Measurements from ENCODE around the gene CXADR.
"Not testable (repeated sequence)": the region's sequence is repeated elsewhere in the genome, so short reads cannot be mapped to it uniquely, and the experiment has no call there.

The CXADR gene

DNA sequence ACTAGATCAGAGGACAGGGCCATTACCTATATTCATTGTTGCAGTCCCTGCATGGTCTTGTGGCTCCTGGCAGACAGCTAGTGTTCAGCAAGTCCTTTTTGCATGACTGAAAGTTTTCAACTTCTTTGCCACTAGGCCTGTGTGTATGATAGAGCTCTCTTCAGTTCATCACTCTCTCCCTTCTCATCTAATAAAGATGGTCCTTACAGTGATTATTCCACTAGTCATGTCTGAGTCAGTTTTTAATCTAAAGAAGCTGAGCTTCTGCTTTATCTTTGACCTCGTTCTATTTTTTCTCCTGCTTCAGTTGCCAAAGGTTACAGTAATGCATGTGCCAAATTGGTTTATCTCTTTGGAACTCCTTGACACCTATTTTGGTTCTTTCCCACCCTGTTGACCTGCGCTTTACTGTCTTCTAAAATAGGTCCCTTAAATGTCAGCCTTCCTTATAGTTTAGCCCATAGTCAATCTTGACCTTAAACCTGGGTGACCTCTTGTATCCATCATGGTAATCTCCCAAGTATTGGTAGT, 6.4 kb downstream of the CXADR start:
- no peak overlapping the region for H3K9ac ChIP-seq (ENCODE audit: low read depth, low read length)
- H3K9me3 ChIP-seq (ENCODE audit: control insufficient read depth, insufficient read depth, low read length) = no peaks in the 10 kb centered on the region
- peaks cover 44% of the 10 kb centered on the region for H3K4me1 ChIP-seq (ENCODE audit: insufficient read depth, low read length)
- peaks cover 8% of the 10 kb centered on the region; the same call in 1 of the 2 replicates for H3K36me3 ChIP-seq (ENCODE audit: insufficient read depth, low read length)

DNA sequence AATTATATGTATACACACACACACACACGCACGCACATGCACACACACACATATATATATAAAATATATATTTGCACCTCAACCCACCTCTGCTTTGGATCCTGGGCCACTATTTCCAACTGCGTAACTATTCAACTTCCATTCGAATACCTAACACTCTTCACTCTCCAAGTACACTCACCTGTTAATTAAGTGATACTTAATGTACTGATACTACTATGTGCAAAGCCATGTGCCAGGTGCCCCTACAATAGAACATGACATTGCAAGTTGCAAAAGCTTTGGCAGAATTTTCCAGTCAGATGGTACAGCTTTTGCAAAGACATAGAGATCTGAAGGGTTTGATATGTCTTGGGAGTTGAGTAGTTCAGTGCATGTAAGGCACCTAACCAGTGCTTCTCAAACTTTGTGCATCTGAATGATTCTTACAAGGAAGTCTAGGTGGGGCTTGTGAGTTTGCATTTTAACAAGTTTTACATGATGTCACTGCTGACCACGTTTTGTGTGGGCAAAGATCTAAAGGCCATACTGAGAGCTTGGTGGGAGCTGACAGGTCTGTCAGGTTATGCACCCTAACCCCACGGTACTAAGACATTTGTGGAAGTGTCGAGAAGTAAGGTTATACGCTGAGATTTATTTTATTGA, 7.2 kb downstream of the CXADR start:
- Histone ChIP-seq H3K9ac (ENCODE audit: low read depth, low read length) (no peak overlapping the region), H3K9me3 (ENCODE audit: control insufficient read depth, insufficient read depth, low read length) (no peaks in the 10 kb centered on the region), H3K4me1 (ENCODE audit: insufficient read depth, low read length) (peaks cover 44% of the 10 kb centered on the region), H3K36me3 (ENCODE audit: insufficient read depth, low read length) (peaks cover 8% of the 10 kb centered on the region; the same call in 1 of the 2 replicates)

DNA sequence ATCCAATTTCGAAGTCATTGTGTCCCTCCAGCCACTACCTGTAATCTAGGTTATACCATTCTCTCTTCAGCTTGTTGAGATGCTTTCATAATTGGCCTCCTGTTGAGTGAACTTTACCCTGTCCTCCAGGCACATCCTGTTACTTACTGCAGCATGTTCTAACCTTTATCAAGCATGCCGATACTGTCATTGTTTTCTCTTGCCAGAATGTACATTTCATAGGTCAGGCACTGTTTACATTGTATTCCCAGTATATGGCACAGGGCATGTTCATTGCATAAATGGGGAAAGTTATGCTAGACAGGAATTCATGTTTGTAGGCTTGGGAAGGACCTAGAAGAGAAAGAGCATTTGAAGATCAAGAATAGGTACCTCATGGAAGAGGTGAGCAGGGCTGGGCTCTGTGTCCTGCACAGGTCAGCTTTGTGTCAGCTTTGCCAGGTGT, 10.2 kb downstream of the CXADR start:
- peaks cover 55% of the 10 kb centered on the region for H3K4me1 ChIP-seq (ENCODE audit: insufficient read depth, low read length)
- no peaks in the 10 kb centered on the region for H3K9me3 ChIP-seq (ENCODE audit: control insufficient read depth, insufficient read depth, low read length)
- H3K9ac ChIP-seq (ENCODE audit: low read depth, low read length) = no peak overlapping the region
- peaks cover 8% of the 10 kb centered on the region; the same call in 1 of the 2 replicates for H3K36me3 ChIP-seq (ENCODE audit: insufficient read depth, low read length)

DNA sequence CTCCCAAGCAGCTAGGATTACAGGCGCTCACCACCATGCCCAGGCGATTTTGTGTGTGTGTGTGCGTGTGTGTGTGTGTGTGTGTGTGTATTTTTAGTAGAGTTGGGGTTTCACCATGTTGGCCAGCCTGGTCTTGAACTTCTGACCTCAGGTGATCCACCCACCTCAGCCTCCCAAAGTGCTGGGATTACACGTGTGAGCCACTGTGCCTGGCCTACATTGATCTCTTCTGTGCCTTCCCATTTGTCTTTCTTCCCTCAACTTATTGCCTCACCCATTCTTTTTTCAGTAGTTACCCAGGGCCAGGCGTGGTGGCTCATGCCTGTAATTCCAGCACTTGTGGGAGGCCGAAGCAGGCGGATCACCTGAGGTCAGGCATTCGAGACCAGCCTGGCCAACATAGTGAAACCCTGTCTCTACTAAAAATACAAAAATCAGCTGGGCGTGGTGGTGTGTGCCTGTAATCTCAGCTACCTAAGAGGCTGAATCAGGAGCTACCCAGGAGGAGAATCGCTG, 11.2 kb downstream of the CXADR start:
- H3K4me1 ChIP-seq (ENCODE audit: insufficient read depth, low read length) = peaks cover 53% of the 10 kb centered on the region
- H3K9me3 ChIP-seq (ENCODE audit: control insufficient read depth, insufficient read depth, low read length); H3K36me3 ChIP-seq (ENCODE audit: insufficient read depth, low read length); H3K9ac ChIP-seq (ENCODE audit: low read depth, low read length): not testable (repeated sequence)

DNA sequence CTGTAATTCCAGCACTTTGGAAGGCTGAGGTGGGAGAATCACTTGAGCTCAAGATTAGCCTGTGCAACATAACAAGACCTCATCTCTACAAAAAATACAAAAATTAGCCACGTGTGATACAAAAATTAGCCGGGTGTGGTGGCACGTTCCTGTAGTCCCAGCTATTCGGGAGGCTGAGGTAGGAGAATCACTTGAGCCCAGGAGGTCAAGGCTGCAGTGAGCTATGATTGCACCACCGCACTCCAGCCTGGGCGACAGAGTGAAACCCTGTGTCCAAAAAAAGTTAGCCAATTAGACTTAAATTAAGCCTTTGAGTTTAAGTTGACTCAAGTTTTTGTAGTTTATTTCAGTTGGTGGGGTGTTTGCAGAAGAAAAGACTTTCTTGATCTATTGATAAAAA, 11.8 kb downstream of the CXADR start:
- Histone ChIP-seq H3K9me3 (ENCODE audit: control insufficient read depth, insufficient read depth, low read length) (no peaks in the 10 kb centered on the region), H3K4me1 (ENCODE audit: insufficient read depth, low read length) (peaks cover 47% of the 10 kb centered on the region), H3K36me3 (ENCODE audit: insufficient read depth, low read length) (peaks cover 3% of the 10 kb centered on the region; the same call in 1 of the 2 replicates), H3K9ac (ENCODE audit: low read depth, low read length) (no peak overlapping the region)

DNA sequence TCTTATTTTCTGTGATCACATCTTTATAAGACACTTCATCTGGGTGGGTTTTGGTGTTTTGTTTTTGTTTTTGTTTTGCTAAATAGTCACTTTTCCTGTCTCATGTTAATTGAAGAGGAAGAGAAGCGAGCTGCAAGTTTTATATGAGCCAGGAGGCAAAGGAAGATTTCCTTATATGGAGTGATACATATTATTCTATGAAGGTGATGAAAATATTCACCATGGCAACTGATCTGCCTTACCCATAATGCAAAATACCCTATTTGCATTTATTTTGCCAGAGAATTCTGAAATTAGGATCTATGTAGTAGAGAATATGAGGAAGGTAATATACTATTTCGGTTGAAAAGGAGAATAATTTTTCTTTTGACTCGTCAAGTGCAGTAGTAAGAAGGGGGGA, 13.9 kb downstream of the CXADR start:
- Histone ChIP-seq H3K36me3 (ENCODE audit: insufficient read depth, low read length) (peaks cover 2% of the 10 kb centered on the region; the same call in 1 of the 2 replicates), H3K4me1 (ENCODE audit: insufficient read depth, low read length) (peaks cover 35% of the 10 kb centered on the region), H3K9me3 (ENCODE audit: control insufficient read depth, insufficient read depth, low read length) (no peaks in the 10 kb centered on the region), H3K9ac (ENCODE audit: low read depth, low read length) (no peak overlapping the region)

DNA sequence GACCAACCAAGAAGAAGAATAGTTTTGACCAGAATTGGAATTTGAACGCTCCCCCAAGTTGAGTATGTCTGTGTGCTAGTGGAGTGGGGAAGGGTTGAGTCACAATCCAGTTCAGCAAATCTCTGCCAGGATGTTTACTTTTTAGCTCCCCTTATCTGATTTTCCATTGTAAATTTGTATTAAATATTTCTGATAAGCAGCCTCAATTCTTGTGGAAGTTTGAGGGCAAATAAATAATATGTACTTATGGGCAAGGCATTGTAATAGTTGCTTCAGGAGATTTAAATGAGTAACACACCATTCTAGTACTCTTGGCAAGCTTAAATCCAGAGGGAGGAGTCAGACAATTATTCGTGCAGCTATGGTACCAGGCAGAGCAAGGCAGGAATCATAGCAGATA, 14.4 kb downstream of the CXADR start:
- Histone ChIP-seq H3K9ac (ENCODE audit: low read depth, low read length) (no peak overlapping the region), H3K4me1 (ENCODE audit: insufficient read depth, low read length) (peaks cover 35% of the 10 kb centered on the region)

DNA sequence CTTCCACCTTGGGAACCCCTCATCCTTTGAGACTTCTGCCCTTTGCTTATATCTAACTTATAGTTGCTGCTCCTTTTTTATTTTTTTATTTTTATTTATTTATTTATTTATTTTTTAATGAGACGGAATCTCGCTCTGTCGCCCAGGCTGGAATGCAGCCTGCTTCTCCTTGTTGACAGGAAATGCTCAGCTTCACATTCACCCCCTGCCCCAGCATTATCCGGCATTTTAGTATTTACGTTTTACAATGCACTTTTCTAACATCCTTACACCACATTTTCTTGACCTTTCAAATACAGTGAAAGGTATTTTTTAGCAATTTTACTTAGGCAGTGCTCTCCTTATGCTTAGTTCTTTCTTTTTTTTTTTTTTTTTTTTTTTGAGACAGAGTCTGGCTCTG, 14.9 kb downstream of the CXADR start:
- peaks cover 2% of the 10 kb centered on the region; the same call in 1 of the 2 replicates for H3K36me3 ChIP-seq (ENCODE audit: insufficient read depth, low read length)
- H3K4me1 ChIP-seq (ENCODE audit: insufficient read depth, low read length) = peaks cover 33% of the 10 kb centered on the region
- H3K9ac ChIP-seq (ENCODE audit: low read depth, low read length) = no peak overlapping the region
- H3K9me3 ChIP-seq (ENCODE audit: control insufficient read depth, insufficient read depth, low read length) = no peaks in the 10 kb centered on the region

More for the DNA sequence above, 14.4 kb downstream of the CXADR start:
- H3K36me3 ChIP-seq (ENCODE audit: insufficient read depth, low read length) = peaks cover 2% of the 10 kb centered on the region; the same call in 1 of the 2 replicates
- H3K9me3 ChIP-seq (ENCODE audit: control insufficient read depth, insufficient read depth, low read length) = no peaks in the 10 kb centered on the region

DNA sequence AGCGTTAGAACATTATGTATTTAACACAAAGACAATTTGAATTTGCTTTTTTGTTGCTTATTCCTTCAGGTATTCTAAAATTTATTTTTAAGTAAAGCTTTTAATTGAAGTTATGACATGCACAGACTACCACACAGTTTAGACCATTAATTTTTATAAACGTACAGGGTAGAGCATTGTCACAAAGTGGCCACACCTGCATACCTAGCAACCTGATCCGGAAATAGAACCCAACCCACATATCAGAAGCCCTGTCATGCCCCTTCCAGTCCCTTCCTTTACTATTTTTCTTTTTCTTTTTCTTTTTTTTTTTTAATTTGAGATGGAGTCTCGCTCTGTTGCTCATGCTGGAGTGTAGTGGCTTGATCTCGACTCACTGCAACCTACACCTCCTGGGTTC, 16.8 kb downstream of the CXADR start:
- Histone ChIP-seq H3K9ac (ENCODE audit: low read depth, low read length) (no peak overlapping the region), H3K4me1 (ENCODE audit: insufficient read depth, low read length) (peaks cover 27% of the 10 kb centered on the region), H3K36me3 (ENCODE audit: insufficient read depth, low read length) (peaks cover 2% of the 10 kb centered on the region; the same call in 1 of the 2 replicates), H3K9me3 (ENCODE audit: control insufficient read depth, insufficient read depth, low read length) (no peaks in the 10 kb centered on the region)

DNA sequence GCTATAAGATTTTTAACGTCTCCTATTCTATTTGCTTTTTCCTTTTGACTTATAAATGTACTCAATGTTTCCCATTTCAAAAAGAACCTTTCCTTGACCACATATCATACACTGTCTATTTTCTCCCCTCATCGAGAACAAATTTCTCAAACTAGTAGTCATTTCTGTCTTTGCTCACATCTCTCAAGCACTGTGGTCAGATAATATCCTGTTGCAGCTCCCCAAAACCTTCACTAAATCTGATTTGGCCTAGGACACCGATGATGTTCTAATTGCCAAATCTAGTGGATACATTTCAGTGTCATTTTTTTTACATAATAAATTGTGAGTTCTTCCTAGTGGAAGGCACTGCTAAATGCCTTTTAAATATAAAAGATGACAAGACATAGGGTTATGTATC, 19.4 kb downstream of the CXADR start:
- H3K4me1 ChIP-seq (ENCODE audit: insufficient read depth, low read length) = peaks cover 6% of the 10 kb centered on the region
- H3K9ac ChIP-seq (ENCODE audit: low read depth, low read length) = no peak overlapping the region
- H3K9me3 ChIP-seq (ENCODE audit: control insufficient read depth, insufficient read depth, low read length) = no peaks in the 10 kb centered on the region
- peaks cover 4% of the 10 kb centered on the region for H3K36me3 ChIP-seq (ENCODE audit: insufficient read depth, low read length)

DNA sequence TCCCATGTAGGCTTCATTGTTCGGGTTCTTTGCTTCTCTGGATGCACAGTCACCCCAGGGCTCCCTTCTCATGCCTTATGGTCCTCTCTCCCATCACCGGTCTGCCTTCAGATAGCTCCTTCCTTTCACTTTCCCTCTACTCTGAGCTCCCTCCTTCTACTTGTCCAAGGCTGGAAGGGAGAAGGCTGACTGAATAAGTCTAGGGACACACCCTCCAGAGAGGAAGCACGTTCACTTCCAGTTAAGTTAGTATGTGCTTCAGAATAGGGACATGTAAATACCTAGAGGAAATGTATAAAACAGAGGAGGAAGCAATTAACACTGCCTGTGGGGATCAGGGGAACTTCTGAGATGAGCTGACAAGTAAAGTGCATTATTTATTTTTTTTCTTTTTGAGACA, 23.5 kb downstream of the CXADR start:
- H3K4me1 ChIP-seq (ENCODE audit: insufficient read depth, low read length) = peaks cover 5% of the 10 kb centered on the region; the same call in 1 of the 2 replicates
- H3K9ac ChIP-seq (ENCODE audit: low read depth, low read length) = no peak overlapping the region
- no peaks in the 10 kb centered on the region for H3K9me3 ChIP-seq (ENCODE audit: control insufficient read depth, insufficient read depth, low read length)
- H3K36me3 ChIP-seq (ENCODE audit: insufficient read depth, low read length) = peaks cover 4% of the 10 kb centered on the region

DNA sequence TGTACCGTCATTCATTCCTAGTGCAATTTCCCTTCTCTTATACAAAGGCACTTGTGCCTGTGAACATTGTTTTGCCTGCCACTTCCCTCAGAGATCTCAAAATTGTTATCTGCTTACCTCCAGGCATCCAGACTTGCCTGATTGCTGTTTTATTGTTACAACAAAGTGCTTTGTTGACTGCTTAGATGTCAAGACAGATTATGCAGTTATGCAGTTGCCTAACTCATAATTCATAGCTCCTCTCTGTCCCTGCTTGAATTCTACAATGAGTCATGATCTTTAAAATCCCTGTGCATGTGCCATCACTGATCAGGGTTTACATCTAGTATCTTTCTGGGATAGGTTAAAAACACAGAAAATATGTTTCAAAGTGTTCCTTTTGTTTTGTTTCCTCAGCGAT, 24.5 kb downstream of the CXADR start:
- no peak overlapping the region for H3K9ac ChIP-seq (ENCODE audit: low read depth, low read length)
- no peaks in the 10 kb centered on the region for H3K9me3 ChIP-seq (ENCODE audit: control insufficient read depth, insufficient read depth, low read length)
- H3K36me3 ChIP-seq (ENCODE audit: insufficient read depth, low read length) = peaks cover 4% of the 10 kb centered on the region
- peaks cover 5% of the 10 kb centered on the region; the same call in 1 of the 2 replicates for H3K4me1 ChIP-seq (ENCODE audit: insufficient read depth, low read length)

DNA sequence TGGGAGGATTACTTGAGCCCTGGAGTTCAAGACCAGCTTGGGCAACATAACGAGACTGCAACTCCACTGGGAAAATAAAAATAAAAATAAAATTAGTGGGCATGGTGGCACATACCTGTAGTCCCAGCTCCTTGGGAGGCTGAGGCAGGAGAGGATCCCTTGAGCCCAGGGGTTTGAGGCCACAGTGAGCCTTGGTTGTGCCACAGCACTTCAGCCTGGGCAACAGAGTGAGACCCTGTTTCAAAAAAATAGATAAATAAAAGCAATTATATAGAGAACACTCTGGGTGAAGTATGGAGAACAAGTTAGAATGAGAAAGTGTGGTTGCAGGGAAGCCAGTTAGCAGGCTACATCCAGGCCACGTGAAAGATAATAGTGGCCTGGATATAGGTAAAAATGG, 25.7 kb downstream of the CXADR start:
- Histone ChIP-seq H3K9ac (ENCODE audit: low read depth, low read length) (no peak overlapping the region), H3K36me3 (ENCODE audit: insufficient read depth, low read length) (peaks cover 4% of the 10 kb centered on the region), H3K4me1 (ENCODE audit: insufficient read depth, low read length) (peaks cover 3% of the 10 kb centered on the region; the same call in 1 of the 2 replicates), H3K9me3 (ENCODE audit: control insufficient read depth, insufficient read depth, low read length) (no peaks in the 10 kb centered on the region)

DNA sequence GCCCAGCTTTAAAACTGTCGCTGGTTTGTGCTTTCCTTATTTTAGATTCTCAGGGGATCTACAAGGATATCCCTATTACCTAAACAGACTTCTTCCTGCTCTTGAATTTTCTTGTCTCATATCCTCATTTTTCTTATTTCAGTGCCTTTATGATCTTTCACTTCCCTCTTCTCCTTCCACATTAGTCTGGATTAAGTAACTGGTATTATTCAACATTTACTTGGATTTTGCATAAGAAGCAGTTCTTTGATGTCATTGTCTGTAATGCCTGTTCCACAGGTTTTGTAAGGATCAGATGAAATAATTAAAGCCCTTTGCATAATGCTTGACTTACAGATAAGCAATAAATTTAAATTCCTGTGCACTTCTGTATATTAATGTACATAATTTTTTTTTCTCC, 26.5 kb downstream of the CXADR start:
- H3K9me3 ChIP-seq (ENCODE audit: control insufficient read depth, insufficient read depth, low read length) = no peaks in the 10 kb centered on the region
- H3K9ac ChIP-seq (ENCODE audit: low read depth, low read length) = no peak overlapping the region
- H3K36me3 ChIP-seq (ENCODE audit: insufficient read depth, low read length) = peaks cover 4% of the 10 kb centered on the region
- H3K4me1 ChIP-seq (ENCODE audit: insufficient read depth, low read length) = peaks cover 8% of the 10 kb centered on the region; the same call in 1 of the 2 replicates

DNA sequence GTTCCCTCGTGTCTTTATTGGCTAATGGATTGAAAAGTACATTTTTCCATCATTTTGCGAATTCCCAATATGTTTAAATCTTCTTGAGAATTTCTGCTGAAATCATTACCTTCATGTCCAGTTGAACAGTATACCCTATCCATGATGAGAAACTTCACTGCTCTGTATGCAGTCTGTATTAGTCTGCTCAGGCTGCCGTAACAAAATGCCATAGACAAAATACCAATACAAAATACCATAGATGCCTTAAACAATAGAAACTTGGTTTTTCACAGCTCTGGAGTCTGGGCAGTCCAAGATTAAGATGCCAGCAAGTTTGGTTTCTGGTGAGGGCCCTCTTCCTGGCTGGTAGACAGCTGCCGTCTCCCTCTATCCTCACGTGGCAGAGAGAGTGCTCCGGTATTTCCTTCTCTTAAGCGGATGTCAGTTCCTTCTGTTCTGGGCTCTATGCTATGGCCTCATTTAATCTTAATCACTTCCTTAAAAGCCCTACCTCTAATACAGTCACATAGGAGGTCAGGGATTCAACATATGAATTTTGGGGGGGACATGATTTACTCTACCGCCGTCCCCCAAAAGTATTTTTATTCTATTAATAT, 27.0 kb downstream of the CXADR start:
- peaks cover 4% of the 10 kb centered on the region for H3K36me3 ChIP-seq (ENCODE audit: insufficient read depth, low read length)
- peaks cover 10% of the 10 kb centered on the region; the same call in 1 of the 2 replicates for H3K4me1 ChIP-seq (ENCODE audit: insufficient read depth, low read length)
- no peak overlapping the region for H3K9ac ChIP-seq (ENCODE audit: low read depth, low read length)
- H3K9me3 ChIP-seq (ENCODE audit: control insufficient read depth, insufficient read depth, low read length) = no peaks in the 10 kb centered on the region
